Inflammatory macrophage (primary cell): ENCODE data around the gene SLC1A5.
A peak's percentile ranks its signal among the peaks of the same experiment; 100 is the strongest.
"Not testable (repeated sequence)": the region's sequence is repeated elsewhere in the genome, so short reads cannot be mapped to it uniquely, and the experiment has no call there.

Experiments
- DNase-seq, 2 donors: peaks; one replicate each; pipeline ENCODE4 v3.0.0-alpha.2; 2020 to 2022

Gene SLC1A5

GRCh38 chr19:46768746-46769145, 19.6 kb downstream of the SLC1A5 start:
- DNase-seq, result not testable (repeated sequence)

- DNase-seq, result peak; percentile 46 to 55
Observed at GRCh38 chr19:46766569-46767317, 21.7 kb downstream of the SLC1A5 start.

- no peak for DNase-seq
Observed at GRCh38 chr19:46764817-46765291, 23.5 kb downstream of the SLC1A5 start.

GRCh38 chr19:46762245-46762890, 26.0 kb downstream of the SLC1A5 start:
- no peak for DNase-seq

GRCh38 chr19:46761418-46761831, 27.0 kb downstream of the SLC1A5 start:
- DNase-seq, result peak in 1 of 2 donors; percentile 25

GRCh38 chr19:46760897-46761296, 27.5 kb downstream of the SLC1A5 start:
- peak in 1 of 2 donors; percentile 40 for DNase-seq

- no peak for DNase-seq
Observed at GRCh38 chr19:46760363-46760762, 28.0 kb downstream of the SLC1A5 start.

GRCh38 chr19:46759817-46760333, 28.5 kb downstream of the SLC1A5 start:
- DNase-seq, result peak in 1 of 2 donors; percentile 39

GRCh38 chr19:46759206-46759605, 29.2 kb downstream of the SLC1A5 start:
- DNase-seq, result peak; percentile 69 to 73

- DNase-seq, result no peak
Observed at GRCh38 chr19:46756544-46756888, 31.9 kb downstream of the SLC1A5 start.

- DNase-seq, result no peak
Observed at GRCh38 chr19:46755853-46756543, 32.4 kb downstream of the SLC1A5 start.

GRCh38 chr19:46755077-46755852, 33.1 kb downstream of the SLC1A5 start:
- DNase-seq, result peak; percentile 80 to 87

GRCh38 chr19:46753420-46754155, 34.8 kb downstream of the SLC1A5 start:
- peak; percentile 44 to 53 for DNase-seq

- peak; percentile 71 for DNase-seq
Observed at GRCh38 chr19:46748325-46749109, 39.9 kb downstream of the SLC1A5 start.

- peak in 1 of 2 donors; percentile 66 for DNase-seq
Observed at GRCh38 chr19:46746281-46747057, 41.9 kb downstream of the SLC1A5 start, which contains the start of gene STRN4. Gene STRN4, minus strand, starts transcription at chr19:46746450. Its CDS starts 20 bp downstream, at chr19:46746430.

GRCh38 chr19:46745521-46746280, 42.7 kb downstream of the SLC1A5 start, which contains the start of gene FKRP:
Gene FKRP, plus strand, starts transcription at chr19:46746057. Its CDS starts 9,394 bp downstream, at chr19:46755451.
- no peak for DNase-seq

- no peak for DNase-seq
Observed at GRCh38 chr19:46745030-46745429, 43.4 kb downstream of the SLC1A5 start.

GRCh38 chr19:46744005-46744691, 44.2 kb downstream of the SLC1A5 start:
- peak in 1 of 2 donors; percentile 35 for DNase-seq
